Retinal pigment epithelial cell (primary cell): ENCODE measurements around the gene PRR13.
"Not testable (repeated sequence)": the region's sequence is repeated elsewhere in the genome, so short reads cannot be mapped to it uniquely, and the experiment has no call there.

Experiments used
- DNase-seq: peaks from one replicate; pipeline ENCODE4 v3.0.0-alpha.2; 2010; ENCODE audit warnings: low read depth
- H3K4me3 ChIP-seq: 2 replicates; pipeline ENCODE4 v1.5.1; 2011; ENCODE audit warnings: mild to moderate bottlenecking, low read length, control low read depth, moderate library complexity
- TF ChIP-seq, protein P1 (sequence below): conservative IDR thresholded peaks from 2 replicates; pipeline ENCODE4 v1.5.1; 2011; ENCODE audit warnings: low read depth, low read length, control low read depth, inconsistent platforms

The PRR13 gene

DNA sequence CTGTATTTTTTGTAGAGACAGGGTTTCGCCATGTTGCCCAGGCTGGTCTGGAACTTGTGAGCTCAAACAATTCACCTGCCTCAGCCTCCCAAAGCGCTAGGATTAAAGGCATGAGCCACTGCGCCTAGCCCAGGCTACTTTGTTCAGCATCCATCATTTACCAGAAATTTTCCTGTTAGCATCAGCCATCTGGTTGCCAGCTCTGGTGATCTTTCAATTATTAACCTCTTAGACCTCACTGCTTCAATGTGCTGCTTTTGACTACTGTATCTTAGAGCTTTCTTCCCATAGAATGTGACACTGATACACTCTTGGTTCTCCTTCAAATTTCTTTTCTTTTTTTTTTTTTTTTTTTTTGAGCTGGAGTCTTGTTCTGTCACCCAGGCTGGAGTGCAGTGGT lies 23.3 kb upstream of the PRR13 start:
- TF ChIP-seq, protein P1, sequence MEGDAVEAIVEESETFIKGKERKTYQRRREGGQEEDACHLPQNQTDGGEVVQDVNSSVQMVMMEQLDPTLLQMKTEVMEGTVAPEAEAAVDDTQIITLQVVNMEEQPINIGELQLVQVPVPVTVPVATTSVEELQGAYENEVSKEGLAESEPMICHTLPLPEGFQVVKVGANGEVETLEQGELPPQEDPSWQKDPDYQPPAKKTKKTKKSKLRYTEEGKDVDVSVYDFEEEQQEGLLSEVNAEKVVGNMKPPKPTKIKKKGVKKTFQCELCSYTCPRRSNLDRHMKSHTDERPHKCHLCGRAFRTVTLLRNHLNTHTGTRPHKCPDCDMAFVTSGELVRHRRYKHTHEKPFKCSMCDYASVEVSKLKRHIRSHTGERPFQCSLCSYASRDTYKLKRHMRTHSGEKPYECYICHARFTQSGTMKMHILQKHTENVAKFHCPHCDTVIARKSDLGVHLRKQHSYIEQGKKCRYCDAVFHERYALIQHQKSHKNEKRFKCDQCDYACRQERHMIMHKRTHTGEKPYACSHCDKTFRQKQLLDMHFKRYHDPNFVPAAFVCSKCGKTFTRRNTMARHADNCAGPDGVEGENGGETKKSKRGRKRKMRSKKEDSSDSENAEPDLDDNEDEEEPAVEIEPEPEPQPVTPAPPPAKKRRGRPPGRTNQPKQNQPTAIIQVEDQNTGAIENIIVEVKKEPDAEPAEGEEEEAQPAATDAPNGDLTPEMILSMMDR, result no peak
- no peak overlapping the region for H3K4me3 ChIP-seq
- no peak for DNase-seq

DNA sequence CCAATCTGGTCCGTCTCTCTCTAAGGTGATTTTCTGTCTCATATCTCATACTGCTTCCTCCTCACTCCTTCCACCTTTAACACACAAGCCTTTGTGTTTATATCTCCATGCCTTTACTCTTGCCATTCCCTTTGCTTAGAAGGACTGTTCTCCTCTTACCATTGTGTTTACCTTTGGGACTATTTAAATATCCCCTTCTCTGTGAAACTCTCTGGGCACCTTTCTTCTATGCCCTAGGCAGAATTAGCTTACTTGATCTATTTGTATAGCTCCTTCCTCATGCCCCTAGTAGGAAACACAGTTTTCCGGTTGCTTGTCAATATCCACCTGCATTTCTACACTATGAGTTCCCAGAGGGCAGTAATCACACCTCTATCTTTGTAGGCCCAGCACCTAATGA lies 21.8 kb upstream of the PRR13 start:
- DNase-seq, result no peak
- TF ChIP-seq, protein P1, result no peak
- H3K4me3 ChIP-seq, result no peak overlapping the region

DNA sequence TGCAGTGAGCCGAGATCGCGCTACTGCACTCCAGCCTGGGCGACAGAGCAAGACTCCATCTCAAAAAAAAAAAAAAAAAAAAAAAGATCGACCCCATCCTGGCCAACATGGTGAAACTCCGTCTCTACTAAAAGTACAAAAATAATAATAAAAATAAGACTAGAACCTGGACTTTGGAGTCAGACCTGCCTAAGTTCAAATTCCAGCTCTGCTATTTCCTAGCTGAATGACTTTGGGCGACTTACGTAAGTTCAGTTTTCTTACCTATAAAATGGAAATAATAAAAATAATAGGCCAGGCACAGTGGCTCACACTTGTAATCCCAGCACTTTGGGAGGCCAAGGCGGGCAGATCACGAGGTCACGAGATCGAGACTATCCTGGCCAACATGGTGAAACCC lies 19.3 kb upstream of the PRR13 start:
- not testable (repeated sequence) for DNase-seq, H3K4me3 ChIP-seq

DNA sequence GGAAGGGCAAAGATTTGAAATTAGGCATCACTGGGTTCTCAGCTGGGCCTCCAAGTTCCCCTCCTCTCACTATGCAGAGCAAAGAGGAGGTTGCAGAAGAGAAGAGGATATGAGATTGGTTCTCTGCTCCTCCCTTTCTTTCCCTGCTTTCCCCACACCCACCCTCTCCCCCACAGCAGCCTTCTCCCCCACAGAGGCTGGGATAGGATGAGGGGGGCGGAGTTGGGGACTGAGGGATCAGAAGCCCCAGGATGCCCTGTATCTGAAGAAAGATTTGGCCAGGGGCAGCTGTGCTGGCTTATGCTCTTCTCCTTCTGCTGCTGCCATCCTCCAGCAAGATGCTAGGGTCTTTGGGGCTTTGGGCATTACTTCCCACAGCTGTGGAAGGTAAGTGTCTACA lies 17.9 kb upstream of the PRR13 start, which contains the start of gene AMHR2:
TSS of gene AMHR2 (plus strand) at position 259 of the 400 bp plus-strand sequence. CDS start at position 339, 80 bp downstream.
- no peak for DNase-seq
- H3K4me3 ChIP-seq, result no peak within 1 kb of the TSS
- TF ChIP-seq, protein P1, result no peak

DNA sequence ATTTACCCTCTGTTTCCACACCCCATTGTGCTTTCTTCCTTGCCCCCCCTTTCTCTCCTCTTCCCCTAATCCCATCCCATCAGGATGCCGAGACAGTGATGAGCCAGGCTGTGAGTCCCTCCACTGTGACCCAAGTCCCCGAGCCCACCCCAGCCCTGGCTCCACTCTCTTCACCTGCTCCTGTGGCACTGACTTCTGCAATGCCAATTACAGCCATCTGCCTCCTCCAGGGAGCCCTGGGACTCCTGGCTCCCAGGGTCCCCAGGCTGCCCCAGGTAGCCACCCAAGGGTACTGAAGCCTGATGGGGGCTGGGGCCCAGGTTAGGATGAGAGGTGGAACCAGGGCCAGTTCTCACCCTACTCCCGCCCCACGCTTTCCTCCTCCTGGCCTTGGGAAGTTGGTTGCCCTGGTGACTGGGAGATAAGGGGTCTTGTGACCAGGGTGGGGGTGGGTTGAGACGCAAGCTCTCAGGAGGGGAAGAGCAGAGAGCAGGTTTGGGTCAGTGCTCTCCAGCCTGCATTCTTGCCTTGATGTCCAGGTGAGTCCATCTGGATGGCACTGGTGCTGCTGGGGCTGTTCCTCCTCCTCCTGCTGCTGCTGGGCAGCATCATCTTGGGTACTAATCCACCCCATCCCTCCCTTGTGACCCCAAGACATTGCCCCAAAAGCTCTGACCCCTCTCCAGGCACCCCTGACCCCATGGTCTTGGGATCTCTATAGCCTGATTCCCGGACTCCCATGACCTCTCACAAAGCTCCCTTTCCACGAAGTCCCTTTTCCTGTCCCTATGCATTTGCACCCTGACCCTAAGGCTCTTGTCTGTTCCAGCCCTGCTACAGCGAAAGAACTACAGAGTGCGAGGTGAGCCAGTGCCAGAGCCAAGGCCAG lies 16.7 kb upstream of the PRR13 start:
- no peak for DNase-seq
- no peak overlapping the region for H3K4me3 ChIP-seq
- TF ChIP-seq, protein P1, result no peak

DNA sequence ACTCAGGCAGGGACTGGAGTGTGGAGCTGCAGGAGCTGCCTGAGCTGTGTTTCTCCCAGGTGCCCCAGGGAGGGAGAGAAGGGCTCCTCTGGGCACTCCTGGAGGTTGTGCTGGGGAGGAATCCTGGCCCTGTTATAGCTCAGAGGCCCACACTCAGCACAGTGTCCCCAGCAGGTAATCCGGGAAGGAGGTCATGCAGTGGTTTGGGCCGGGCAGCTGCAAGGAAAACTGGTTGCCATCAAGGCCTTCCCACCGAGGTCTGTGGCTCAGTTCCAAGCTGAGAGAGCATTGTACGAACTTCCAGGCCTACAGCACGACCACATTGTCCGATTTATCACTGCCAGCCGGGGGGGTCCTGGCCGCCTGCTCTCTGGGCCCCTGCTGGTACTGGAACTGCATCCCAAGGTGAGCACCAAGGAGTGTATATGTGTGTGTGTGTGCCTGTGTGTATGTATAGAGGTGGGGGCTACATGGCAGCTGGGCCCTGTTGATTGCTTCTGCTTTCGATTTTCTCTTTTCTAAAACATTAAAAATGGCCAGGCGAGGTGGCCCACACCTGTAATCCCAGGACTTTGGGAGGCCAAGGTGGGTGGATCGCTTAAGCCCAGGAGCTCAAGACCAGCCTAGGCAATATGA lies 15.9 kb upstream of the PRR13 start:
- TF ChIP-seq, protein P1, result no peak
- no peak for DNase-seq
- H3K4me3 ChIP-seq, result no peak overlapping the region

DNA sequence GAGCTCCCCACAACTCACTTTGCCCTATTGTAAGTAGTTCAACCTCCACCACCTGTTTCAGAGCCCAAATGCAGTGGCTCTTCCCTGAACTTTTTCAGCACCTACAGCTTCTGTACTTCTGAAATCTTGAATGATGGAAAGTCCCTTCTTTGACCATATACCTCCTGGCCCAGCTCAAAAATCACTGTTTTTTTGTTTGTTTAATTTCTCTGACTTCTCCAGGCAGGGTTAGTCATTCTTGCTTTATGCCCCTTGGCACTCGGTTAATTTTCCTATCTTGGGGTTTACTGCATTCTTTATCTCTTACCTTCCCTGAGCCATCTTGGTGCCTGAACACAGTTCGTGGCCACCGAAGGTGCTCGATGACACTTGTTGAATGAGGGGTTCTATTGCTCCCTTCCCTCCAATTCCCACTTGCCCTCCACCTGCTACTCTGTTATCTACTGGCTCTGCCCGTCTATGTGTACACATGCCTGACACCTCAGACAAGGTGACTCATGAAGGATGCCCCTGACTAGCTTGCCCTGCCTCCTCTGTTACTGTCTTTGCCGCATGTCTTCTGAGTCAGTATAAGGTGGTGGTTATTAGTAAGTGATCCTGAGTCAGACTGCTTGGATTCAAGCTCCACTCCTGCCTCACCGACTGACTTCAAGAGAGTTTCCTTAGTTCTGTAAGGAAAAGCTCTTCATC lies 13.5 kb upstream of the PRR13 start:
- no peak overlapping the region for H3K4me3 ChIP-seq
- DNase-seq, result no peak
- TF ChIP-seq, protein P1, result no peak
